Activated T-helper 17 cell treated with anti-CD3 and anti-CD28 coated beads, Interleukin-2, amount 50 U/mL, for 72 hours (primary cell): ENCODE measurements around the gene PHYKPL. TPM values are rescaled to one million over a fixed set of nuclear protein-coding genes. Genes with fewer than 3 reads are reported as not detected.
A peak's percentile ranks its signal among the peaks of the same experiment; 100 is the strongest.

Experiments
- ATAC-seq: fragments of 150-1000 bp; cut with Tn5 transposase; replicated peaks from 2 replicates; pipeline ENCODE4 v1.10.0; 2021; ENCODE audit warnings: mild to moderate bottlenecking, moderate library complexity
- H3K27ac Mint-ChIP-seq: one replicate; pipeline ENCODE4 v1.8.0; 2022; ENCODE audit warnings: mixed read lengths
- H3K27me3 Mint-ChIP-seq: one replicate; pipeline ENCODE4 v1.8.0; 2022; ENCODE audit warnings: mixed read lengths
- H3K36me3 Mint-ChIP-seq: one replicate; pipeline ENCODE4 v1.8.0; 2022; ENCODE audit warnings: low read depth, mild to moderate bottlenecking, mixed read lengths
- H3K4me1 Mint-ChIP-seq: one replicate; pipeline ENCODE4 v1.8.0; 2022; ENCODE audit warnings: mixed read lengths
- H3K4me3 Mint-ChIP-seq: one replicate; pipeline ENCODE4 v1.8.0; 2022; ENCODE audit warnings: mild to moderate bottlenecking, mixed read lengths
- H3K9me3 Mint-ChIP-seq: one replicate; pipeline ENCODE4 v1.8.0; 2022; ENCODE audit warnings: mixed read lengths
- total RNA-seq, 2 donors: library from RNA; stranded (reverse); gene quantifications; one replicate each; pipeline ENCODE4 v1.2.3, GENCODE V29; 2022

PHYKPL gene
- total RNA-seq, 2 donors from 2014 or later, result 91.9 to 112 TPM

DNA sequence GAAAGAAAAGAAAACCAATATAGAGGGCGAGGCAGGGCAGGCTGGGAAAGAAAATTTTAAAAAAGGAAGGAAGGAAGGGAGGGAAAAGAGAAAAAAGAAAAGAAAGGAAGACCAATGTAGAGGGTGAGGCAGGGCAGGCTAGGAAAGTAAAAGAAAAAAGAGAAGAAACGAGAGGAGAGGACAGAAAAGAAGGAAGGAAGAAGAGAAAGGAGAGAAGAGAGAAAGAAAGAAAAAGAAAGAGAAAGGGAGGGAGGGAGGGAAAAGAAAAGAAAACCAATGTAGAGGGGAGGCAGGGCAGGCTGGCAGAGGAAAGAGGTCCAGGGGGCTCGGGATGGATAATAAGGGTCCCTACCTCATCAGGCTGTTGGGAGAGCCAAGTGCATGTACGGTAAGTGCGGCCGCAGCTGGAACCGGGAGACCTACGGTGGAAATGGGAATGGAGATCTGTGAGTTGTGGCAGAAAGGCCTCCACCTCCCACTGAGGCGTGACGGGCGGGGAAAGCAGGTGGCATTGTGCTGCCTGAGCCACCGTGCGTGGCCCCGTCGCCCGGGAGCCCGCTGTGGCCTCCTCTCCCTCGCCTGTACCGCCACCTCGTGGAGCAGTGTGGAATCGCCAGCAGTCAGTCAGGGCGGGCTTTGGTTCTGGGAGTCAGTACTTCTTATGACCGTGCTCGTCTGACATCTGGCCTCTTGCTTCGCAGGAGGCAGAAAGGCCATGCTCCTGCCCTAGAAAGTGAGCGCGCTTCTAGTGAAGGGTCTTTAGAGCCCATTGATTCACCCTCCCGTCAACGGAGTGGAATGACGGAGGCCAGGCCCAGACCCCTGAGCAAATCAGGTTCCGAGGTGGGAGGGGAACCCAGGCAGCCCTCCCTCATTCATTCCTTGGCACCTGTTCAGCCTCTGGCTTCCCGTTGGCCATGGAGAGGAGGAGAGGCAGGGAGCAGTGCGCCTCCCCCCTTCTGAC lies 68.5 kb downstream of the PHYKPL start:
- no peaks in the 10 kb centered on the region for H3K4me1 Mint-ChIP-seq
- H3K27ac Mint-ChIP-seq, result no peak overlapping the region
- H3K27me3 Mint-ChIP-seq, result peaks cover 9% of the 10 kb centered on the region
- H3K4me3 Mint-ChIP-seq, result peak overlapping the region; percentile 31
- no peaks in the 10 kb centered on the region for H3K36me3 Mint-ChIP-seq
- ATAC-seq, result peak; percentile 99
- no peaks in the 10 kb centered on the region for H3K9me3 Mint-ChIP-seq

- H3K4me1 Mint-ChIP-seq, result no peaks in the 10 kb centered on the region
- H3K27ac Mint-ChIP-seq, result no peak overlapping the region
- peaks cover 9% of the 10 kb centered on the region for H3K27me3 Mint-ChIP-seq
- H3K9me3 Mint-ChIP-seq, result no peaks in the 10 kb centered on the region
- ATAC-seq, result no peak
- H3K4me3 Mint-ChIP-seq, result no peak overlapping the region
- H3K36me3 Mint-ChIP-seq, result no peaks in the 10 kb centered on the region
Observed at GRCh38 chr5:178162481-178162880, 70.1 kb downstream of the PHYKPL start.

- H3K27me3 Mint-ChIP-seq, result peaks cover 9% of the 10 kb centered on the region
- H3K9me3 Mint-ChIP-seq, result no peaks in the 10 kb centered on the region
- H3K4me1 Mint-ChIP-seq, result no peaks in the 10 kb centered on the region
- H3K27ac Mint-ChIP-seq, result no peak overlapping the region
- H3K36me3 Mint-ChIP-seq, result no peaks in the 10 kb centered on the region
- H3K4me3 Mint-ChIP-seq, result no peak overlapping the region
- no peak for ATAC-seq
Observed at GRCh38 chr5:178160176-178160575, 72.4 kb downstream of the PHYKPL start.

Other genes with a start within 250 kb of the PHYKPL start
- not detected for gene PROP1, start 236.6 kb downstream of the PHYKPL start, total RNA-seq
- gene N4BP3, start 119.3 kb downstream of the PHYKPL start, total RNA-seq, result 1 to 10 TPM; 3.7 to 8.1 TPM
- gene RMND5B, start 101.8 kb downstream of the PHYKPL start, total RNA-seq, result 10 to 100 TPM; 15.9 to 24.5 TPM
- 100 to 1,000 TPM; 143 to 282 TPM for gene NHP2, start 78.9 kb downstream of the PHYKPL start, total RNA-seq
- not detected for gene GMCL2, start 45.4 kb downstream of the PHYKPL start, total RNA-seq
- 100 to 1,000 TPM; 154 to 390 TPM for gene HNRNPAB, start 28.3 kb downstream of the PHYKPL start, total RNA-seq